ENCODE data around the gene CSNK1G1.

Gene CSNK1G1

GRCh38 chr15:64185146-64185911, 170.6 kb downstream of the CSNK1G1 start:
- no peak for FAIRE-seq

DNA sequence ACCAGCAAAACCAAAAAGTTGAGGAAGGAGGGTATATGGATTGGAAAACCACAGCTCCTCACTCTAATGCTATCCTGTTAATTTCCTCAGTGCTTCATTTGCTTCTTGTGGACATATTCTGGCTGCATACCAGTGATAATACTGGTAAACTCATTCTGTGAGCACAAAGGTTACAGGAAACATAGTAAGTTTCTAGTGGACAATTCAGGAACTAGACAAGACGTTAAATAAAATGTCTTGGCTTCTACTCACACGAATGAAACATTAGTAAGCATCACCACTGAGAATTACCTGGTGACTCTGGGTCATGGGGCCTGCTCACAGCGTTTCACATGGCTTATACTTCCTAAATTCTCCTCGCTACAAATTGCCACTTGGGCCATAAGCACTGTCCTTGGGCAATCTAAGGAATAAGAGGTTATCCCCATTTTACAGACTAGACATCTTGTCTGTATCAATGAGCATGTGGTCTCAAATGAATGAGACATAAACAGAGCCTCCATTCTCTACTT, 173.1 kb downstream of the CSNK1G1 start:
- FAIRE-seq: no peak

- no peak for FAIRE-seq
Observed at GRCh38 chr15:64180235-64180824, 175.6 kb downstream of the CSNK1G1 start.

DNA sequence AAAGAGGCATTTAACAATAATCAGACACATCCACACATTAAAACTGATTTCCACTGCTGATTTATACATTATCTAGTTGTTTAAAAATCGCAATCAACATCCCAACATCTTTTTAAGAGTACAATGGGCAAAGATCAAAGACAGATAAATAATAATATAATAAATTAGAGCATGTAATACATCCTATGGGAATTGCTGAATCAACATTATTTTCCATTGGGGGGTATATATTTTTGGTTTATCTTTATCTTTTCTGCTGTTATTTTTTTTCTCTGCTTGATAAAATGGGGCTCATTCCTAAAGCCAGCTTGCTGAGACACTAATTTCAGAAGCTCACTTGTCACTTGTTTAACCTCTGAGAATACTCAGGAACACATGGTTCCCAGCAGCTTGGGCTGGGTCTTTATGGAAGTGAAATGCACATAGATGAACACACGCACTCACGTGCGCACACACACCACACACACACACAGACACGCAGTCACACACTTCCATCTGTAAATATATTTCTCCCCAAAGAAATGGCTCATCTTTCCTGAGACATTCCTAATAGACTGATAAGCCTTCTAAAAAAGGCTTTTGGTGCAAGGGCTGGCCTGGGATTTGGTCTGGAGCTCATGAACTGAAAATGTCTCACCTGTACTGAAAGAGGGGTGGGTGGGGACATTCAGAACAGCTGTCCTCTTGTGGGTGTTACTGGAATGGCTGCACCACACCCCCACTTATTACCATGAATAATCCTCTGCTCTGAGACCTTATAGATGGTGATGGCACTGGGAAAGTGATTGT, 189.7 kb downstream of the CSNK1G1 start:
- FAIRE-seq: no peak

- no peak for FAIRE-seq
Observed at GRCh38 chr15:64164436-64164835, 191.5 kb downstream of the CSNK1G1 start.

- FAIRE-seq: no peak
Observed at GRCh38 chr15:64163659-64164362, 192.2 kb downstream of the CSNK1G1 start.

DNA sequence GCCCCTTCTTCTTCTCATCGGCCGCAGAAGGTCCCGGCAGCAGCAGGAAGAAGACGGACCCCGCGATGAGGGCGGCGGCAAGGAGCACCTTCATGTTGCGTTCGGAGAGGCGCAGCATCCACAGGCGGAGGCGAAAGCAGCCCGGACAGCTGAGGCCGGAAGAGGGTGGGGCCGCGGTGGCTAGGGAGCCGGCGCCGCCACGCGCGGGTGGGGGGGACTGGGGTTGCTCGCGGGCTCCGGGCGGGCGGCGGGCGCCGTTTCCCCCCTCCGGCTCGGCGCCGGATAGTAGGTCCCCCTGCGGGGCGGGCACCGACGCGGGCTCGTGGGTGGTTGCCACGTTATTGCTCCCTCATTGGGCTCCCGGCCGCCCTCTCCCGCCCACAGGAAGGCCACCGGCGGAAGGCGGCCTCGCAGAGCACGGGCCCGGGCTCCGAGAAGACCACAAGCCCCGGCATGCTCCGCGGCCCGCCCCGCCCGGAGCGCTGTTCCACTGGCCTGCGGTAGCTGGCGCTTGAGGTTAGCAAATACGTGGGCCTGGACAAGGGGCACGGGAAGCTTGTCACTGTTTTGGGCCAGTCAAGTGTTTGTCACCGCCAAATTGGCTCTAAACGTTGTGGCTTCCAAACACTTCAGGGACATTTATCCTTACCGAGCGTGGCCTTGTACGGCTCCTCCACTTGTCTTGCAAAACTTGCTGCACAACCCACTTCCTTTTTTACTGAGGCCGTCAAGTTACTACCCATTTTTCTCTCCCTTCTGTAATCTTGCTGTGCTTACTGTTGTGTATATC, 192.9 kb downstream of the CSNK1G1 start, which contains the start of gene PPIB:
TSS of gene PPIB (minus strand) at position 154 of the 790 bp plus-strand sequence. CDS start at position 118, 36 bp downstream.
- FAIRE-seq: peak; percentile 29

DNA sequence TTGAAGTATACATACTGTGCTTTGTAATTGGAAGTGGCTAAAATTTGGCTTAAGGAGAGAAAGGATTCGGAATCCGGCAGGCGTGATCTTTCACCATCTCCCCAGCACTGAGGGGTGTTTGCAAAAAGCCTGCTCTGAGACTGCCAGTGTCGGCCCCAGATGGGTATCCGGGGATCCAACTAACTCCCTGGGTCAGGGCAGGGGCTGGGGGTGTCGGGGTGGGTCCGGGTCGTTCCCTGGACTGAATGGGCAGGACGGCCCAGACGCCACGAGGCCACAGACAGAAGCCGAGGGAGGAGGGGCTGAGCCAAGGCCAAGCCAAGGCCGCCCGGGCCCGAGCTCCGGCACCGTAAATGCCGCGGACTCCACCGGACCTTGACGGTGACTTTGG, 193.5 kb downstream of the CSNK1G1 start:
- no peak for FAIRE-seq

- FAIRE-seq: no peak
Observed at GRCh38 chr15:64161688-64162477, 194.1 kb downstream of the CSNK1G1 start.

- FAIRE-seq: no peak
Observed at GRCh38 chr15:64158363-64159134, 197.4 kb downstream of the CSNK1G1 start.

DNA sequence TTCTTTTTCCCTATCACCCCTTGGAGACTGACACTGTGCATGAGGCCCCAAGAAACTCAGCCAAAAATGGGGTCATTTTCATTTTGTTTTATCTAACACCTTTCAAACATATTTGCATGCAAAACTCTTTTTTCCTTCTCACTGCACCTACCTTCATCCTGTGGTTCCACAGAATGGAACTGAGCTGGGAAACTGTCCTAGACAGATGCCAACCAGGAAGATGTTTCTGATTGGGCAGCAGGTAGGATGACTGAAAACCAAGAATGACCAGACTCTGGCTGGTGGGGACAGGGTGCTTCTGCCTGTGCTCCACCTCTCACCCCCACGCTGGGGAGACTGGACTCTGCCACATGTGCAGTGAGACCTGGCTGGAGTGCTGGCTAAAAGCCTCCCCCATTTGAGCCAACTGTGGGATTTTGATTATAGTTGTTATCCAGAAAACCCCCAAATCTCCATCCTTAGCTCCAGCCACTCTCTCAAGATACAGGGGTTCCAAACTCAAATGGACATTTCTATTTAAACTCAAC, 198.3 kb downstream of the CSNK1G1 start:
- no peak for FAIRE-seq

- no peak for FAIRE-seq
Observed at GRCh38 chr15:64156652-64157331, 199.2 kb downstream of the CSNK1G1 start.

DNA sequence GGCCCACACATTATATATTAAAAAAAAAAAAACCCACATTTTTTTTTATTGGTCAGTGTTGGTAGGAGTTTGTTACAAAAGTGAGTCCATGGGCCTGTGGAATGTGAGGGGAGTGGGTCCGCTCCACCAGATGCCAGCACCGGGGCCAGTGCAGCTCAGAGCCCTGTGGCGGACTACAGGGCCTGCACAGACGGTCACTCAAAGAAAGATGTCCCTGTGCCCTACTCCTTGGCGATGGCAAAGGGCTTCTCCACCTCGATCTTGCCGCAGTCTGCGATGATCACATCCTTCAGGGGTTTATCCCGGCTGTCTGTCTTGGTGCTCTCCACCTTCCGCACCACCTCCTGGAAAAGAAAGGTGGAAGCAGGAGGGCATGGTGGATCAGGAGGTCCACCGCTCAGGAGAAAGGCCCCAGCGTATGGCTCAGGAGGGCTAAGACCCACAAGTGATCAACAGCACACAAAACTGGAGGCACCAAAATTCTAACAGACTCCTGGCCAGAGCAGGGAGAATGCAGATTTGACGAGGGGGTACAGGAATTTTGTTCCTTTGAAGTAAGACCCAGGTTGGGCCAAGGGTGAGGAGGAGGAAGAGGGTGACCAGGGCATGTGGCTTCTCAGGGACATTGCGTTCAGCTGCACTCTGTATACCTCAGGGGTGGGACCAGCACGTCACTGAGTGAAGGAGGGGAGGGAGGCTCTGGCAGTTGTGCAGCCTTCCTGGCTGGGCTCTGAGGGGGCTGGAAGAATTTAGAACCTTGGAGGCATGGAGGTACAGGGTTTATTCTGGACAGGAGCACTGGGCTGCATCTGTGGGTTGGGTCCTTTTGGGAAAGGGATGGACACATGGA, 199.9 kb downstream of the CSNK1G1 start:
- no peak for FAIRE-seq

GRCh38 chr15:64153480-64154367, 202.2 kb downstream of the CSNK1G1 start:
- FAIRE-seq: no peak

DNA sequence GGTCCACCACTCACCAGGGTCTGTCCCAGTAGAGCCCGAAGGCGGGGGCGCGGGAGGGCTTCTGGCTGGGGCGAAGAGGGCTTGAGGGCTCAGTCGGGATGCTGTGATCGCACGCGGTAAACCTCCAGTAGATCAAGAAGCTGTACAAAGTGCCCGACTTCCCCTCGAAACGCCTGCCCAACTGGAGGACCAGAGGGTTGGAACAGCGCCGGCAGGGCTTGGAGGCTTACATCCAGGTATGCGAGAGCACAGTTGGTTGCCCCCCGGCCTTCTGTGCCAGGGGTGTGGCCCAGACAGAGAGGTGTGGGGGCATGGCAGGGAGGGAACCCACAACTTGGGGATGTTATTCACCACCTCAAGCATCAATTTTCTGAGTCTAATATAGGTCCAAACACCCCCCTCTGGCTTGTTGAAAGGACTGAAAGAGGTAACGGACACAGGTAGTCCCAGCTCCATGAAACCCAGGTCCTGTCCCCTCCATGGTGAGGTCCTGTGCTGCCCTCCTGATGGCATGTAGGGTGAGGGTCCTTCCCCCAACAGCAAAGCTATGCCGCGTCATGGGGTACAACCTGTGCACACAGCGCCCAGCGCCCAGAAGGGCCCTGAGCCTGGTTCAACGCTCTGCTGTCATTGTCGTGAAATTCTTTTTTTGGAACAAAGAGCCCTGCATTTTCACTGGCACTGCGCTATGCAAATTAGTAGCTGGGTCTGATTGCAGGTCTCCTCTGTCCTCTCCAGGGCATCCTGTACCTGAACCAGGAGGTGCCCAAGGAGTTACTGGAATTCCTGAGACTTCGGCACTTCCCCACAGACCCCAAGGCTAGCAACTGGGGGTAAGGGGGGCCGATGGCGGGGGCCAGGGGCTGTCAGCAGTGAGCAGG, 203.2 kb downstream of the CSNK1G1 start:
- FAIRE-seq: no peak

Data from A204.1 (cell line).